Fibroblast of skin of back (primary cell): ENCODE measurements around the gene RAMACL.

Experiments
- DNase-seq: peaks from one replicate; pipeline ENCODE4 v3.0.0-alpha.2; 2013

The RAMACL gene

DNA sequence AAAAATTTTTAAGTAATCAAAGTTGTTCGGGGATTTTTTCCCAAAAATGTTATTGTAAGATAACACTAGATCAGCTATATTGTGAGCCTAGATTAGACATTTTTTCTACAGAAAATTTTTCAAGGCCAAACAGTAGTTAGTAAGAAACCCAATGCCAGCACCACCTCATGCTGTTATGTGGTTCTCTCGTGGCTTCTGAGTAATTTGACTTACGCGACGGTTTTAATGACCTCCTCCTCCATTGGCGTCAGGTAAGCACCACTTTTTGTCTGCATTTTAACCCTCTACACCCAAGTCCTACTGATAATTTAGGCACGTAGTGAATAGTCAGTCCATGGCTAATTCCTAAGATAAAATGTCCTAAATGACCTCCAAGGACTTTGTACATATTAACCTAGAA lies 30.9 kb upstream of the RAMACL start:
- no peak for DNase-seq

DNA sequence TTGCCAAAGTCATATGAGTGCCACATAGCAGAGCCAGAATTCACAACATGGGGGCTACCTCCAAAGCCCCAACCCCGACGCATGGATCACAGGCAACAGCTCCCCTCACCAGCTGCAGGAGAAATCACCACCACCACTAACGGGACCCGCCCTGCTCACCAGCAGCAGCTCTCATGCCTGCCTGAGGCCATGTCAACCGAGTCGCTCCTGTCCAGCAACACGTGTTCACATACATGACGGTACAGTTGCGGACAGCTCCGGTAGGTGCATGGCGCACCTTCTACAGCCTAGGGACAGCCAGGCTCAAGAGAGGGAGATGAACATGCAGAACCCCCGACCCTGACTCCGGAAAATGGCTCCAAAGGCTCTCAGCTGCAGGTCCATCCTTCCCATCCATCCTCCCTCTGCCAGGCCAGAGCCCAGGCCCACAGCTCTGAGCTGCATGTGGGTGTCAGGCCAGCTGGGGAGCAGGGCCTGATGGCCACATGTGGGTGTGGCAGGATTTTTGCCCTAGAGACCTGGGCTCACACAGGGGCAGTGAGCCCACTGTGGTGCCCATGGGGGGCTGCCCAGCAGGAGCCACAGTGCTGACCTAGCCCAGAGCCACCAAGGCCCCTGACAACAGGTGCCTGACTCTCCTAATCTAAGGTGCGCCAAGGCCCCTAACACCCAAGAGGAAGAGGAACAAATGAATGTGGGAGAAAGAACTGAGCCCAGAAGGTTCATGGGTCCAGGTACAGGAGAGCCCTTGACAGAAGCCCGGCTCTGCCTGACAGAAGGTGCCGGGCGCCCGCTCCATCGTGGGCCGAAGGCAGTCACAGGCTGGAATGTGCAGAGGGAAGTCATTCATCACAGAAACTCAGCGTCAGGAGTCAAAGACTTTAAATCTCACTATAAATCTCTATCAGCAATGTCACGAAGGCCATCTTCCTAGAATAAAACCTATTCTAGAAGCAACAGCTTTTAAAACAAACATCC lies 30.1 kb upstream of the RAMACL start:
- no peak for DNase-seq

DNA sequence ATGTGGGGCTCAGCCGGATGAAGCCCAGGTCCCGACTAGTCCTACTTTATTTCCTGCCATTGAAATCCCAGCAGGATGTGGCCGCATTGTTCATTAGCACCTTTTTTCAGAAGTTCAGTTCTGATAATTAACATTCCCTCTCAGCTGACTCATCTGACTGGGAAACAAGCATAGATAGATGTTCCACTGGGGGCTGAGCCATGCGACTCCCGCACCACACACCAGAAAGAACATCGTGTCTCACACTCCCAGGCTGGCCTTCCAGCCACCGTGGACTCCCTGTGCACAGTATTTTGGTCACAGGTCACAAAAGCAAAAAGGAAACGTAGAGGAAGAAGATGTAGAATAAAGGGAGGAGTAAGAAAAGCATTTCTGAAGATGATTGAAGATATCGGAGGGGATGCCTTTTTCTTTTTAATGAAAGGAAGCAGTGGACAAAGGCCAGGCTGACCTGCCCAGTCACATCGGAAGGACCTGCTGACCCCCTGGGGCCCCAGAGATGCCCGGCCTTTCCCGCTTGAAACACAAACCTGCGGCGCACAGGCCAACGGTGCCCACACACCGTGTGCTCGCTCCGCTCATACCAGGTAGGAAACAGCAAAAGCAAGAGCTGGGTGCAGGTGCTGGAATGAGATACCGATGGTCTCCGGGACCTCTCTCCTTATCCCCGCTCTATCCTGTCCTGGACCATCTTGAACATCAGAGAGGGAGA lies 28.7 kb upstream of the RAMACL start:
- peak; percentile 58 for DNase-seq

DNA sequence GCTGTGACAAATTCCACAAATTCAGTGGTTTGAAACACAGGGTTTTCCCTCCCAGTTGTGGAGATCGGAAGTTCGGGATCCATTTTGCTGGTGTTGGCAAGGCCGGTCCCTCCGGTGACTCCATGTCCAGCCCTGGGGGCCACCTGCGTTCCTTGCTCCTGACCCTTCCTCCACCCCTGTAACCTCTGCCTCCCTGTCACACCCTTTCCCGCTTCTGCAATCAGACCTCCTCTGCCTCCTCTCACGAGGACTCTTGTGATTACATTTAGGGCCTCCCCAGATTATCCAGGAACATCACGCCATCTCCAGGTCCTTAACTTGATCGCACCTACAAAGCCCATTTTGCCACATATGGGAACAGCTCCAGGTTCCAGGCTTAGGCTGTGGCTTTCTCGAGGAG lies 28.1 kb upstream of the RAMACL start:
- no peak for DNase-seq

DNA sequence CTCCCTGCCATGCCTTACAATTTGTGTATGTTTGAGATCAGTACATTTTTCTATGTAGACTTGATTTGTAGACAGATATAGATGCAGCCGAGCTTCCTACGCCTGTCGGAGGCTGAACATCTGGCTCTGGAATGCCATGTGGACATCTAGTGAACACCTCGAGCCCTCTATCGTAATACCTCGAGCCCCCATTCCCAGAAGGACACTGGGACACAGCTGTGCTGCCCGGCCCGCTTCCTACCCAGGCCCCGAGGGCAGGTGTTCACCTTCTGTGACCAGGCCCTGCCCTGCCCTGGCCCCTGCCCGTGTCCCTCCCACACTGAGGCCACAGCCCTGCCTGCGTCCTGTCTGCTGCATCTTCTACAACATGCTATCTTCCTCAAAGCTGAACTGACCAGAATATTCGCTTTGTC lies 27.7 kb upstream of the RAMACL start:
- DNase-seq = no peak

DNA sequence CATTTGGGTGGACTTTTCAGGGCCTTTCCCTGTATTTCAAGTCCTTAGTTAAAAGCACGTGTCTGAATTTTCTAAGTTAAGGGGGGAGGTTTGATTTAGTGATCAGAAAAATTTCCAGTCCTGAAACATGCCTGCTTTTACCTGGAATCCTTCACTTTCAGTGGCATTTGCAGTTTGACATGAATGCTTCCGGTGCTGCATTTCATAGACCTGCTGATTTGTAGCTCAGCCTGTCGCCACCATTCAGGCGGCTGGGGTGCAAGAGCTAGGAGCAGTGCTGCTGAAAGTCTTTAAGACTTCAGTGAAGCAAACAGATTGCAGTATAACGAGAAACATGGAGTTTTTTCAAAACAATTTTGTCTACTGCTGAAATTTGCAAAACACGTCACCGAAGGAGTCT lies 26.5 kb upstream of the RAMACL start:
- no peak for DNase-seq

DNA sequence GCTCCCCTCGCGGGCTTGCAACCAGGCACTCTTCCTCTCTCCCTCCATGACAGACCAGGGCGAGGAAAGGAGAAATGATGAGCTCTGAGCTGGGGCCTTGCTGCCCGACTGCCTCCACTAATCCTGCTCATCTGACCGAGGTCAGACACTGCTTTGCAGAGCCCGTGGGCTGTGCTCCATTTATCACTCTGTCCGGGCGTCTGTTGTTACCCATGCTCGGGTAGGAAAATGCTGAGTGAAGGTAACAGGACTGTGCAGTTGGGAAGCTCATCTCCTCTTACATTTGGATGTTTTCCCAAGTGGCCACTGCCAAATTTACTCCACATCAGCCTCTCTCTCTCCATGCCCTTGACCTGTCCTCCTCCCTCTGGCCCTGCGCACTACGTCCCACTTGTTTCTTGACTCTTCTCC lies 26.0 kb upstream of the RAMACL start:
- DNase-seq = no peak

DNA sequence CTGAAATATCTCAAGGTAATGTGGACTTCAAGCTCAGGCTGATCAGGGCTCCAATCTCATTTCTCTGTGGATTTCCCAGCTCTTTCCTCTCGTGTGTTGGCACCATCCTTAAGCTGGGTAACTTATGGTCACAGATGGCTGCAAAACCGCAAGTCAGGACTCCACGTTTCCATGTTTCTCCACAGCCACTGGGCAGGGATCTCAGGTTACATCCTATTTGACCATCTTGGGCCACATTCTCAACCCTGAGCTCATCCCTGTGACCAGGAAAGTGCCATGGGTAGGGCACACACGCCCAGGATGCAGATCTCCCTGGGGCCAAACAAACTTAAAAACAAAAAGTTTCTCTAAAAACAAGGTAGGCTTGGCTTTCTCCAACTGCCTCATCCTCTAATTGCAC lies 25.2 kb upstream of the RAMACL start:
- DNase-seq = no peak

DNA sequence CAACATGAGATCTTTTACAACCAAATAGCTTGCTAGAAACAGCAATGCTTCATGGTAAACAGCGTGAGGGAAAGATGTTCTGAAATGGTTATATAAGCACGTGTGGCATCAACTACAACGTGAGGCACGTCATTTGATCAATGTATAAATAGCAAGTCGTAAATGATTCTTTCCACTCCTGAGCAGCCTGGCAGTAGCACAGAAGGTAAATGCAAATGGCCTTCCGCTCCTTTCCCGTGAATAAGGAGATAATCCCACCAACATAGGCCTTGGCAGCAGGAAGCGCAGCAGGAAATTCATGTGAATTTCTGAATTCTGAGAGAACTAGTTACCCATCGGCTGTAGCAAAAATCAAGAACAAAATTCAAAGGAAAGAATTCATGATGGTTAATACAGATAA lies 23.6 kb upstream of the RAMACL start:
- DNase-seq = no peak

DNA sequence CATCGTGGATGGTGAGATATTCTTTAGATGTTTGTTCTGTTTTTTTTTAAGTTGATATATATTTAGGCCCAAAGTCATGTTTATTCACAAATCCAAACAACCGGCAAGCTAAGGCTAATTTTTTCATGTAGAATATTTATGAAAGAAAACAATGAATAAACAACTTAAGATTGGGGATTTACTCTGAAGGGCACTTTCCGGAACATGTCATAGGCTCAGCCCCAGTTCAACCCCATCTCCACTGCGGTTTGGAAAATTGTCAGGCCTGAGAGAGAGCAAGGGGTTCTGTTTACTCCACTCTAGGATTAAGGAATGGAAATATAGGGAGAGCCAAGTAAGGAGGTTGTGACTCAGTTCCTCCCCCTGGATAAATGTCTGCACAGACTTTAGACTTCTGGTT lies 22.3 kb upstream of the RAMACL start:
- DNase-seq = no peak

DNA sequence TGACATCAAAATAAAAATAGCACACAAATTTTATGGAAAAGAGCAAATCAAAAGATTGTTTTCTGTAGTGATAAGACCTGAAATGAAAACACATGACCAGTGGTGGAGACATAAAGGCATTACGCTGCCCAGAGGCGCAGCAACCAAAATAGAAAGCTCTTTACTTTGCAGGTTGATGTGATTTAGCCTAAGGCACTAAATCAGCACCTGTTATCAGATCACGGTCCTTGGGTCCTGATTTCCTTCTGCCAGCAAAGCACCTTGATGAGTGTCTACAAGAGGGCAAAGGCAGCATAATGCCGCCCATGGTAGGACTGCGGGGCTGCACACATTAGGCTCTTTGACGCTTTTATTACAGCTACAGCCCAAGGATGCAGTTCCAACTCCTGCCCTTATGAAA lies 19.3 kb upstream of the RAMACL start:
- DNase-seq = no peak

DNA sequence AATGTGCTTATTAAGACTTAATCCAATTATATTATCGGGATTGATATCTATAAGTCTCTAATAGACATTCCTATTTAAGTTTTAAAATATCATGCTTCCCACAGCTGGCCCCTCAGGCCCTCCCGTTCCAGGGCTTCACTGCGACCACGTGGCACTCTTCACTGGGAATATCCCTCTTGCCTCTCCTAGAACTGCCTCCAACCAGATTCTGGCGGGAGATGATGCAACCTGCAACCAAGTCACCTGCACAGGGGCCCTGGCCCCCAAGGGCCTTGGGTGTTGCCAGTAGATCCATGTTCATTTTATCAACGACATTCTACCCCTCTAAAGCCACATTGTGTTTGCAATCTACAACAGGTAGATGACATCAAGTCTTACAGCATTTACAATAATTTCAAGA lies 18.4 kb upstream of the RAMACL start:
- no peak for DNase-seq

DNA sequence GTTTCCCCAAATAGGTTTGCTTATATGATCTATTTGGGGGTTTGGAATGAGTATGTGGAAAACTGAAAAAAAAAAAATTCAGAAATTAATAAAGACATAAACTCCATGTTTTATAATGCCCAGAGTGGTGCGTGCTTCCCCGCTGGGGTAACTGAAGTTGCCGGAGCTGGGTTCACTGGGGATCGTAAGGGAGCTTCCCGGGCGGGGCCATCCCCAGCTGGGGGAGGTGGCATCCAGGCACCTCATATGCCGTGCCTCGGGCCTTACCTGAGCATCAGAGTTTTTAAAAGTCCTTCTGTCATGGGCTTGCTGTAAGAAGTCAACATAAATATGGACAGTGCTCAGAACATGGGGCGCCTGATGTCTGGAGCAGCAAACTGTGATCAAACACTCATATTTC lies 17.9 kb upstream of the RAMACL start:
- DNase-seq = no peak

DNA sequence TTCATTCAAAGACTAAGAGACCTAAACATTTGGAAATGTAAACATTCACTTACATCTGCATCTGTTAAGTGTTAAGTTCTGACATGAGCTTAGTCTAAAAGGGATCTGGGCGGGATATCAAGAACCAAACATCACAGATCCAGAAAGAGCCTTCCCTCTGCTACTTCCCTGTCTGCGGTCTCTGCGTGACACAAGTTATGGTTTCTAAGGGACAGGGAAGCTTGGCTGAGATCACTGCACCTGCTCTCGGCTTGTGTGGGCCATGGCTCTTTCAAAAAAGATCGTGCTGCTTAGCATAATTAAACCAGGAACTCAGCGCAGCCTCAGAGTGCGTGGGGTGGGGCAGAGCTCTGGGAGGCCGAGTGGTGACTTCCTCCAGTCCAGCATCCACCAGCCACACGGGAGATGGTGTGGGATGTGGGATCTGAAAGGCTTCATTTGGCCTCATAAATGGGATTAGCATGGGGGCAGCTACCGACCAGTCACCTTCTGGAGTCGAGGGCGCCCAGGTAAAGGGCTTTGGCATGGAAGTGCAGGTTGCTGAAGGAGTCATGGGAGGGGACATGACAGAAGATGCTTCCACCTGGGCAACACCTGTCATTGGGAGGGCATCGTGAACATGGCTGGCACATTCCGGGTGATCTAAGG lies 16.7 kb upstream of the RAMACL start:
- DNase-seq = no peak

DNA sequence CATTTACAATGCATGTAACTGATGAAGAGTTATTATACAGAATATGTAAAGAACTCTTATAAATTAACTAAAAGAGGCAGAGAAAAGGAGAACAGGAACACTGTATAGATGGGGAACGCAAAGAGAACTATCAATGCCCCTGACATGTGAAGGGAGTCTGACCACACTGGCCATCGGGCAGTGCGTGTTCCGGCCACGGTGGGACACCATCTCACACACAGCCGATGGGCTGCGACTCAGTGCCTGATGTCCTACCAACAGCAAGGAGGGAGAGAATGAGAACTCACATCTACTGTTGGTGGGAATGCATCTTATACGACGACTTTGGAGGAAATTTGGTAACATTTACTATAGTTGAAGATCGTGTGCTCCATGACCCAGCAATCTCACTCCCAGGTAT lies 15.5 kb upstream of the RAMACL start:
- no peak for DNase-seq

DNA sequence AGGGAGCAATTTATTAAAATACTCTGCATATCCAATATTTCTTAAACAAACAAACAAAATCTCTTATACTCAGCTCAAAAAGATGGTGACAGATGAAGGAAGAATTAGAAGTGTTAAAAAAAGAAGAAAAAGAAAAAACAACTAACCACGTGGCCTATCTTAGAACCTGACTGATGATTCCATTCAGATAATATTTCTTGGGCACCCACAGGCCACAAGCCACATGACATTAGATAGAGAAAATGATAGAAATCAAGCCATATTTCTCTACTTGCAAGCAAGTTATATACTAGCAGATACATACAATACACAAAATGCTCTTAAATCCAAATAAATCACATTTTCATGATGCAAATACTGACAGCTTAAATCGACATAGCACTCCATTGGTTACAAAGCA lies 14.5 kb upstream of the RAMACL start:
- peak; percentile 71 for DNase-seq

DNA sequence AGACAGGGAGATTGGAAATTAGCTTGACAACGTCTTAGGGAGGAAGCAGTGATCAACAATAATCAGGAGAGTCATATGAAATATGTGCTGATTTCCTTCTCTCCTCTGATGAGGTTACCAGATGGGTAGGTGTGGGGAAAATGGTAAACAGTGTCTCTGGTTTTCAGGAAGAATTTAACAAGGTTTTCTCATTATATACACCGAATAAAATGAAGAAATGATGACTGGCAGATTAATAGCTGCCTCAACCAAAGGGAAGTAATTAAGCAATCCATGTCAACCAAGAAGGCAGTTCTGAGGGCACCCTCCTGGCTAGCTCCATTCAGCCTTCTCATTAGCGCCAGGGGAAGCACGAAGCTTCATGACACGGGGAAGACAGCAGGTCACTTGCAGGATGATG lies 12.7 kb upstream of the RAMACL start:
- no peak for DNase-seq

DNA sequence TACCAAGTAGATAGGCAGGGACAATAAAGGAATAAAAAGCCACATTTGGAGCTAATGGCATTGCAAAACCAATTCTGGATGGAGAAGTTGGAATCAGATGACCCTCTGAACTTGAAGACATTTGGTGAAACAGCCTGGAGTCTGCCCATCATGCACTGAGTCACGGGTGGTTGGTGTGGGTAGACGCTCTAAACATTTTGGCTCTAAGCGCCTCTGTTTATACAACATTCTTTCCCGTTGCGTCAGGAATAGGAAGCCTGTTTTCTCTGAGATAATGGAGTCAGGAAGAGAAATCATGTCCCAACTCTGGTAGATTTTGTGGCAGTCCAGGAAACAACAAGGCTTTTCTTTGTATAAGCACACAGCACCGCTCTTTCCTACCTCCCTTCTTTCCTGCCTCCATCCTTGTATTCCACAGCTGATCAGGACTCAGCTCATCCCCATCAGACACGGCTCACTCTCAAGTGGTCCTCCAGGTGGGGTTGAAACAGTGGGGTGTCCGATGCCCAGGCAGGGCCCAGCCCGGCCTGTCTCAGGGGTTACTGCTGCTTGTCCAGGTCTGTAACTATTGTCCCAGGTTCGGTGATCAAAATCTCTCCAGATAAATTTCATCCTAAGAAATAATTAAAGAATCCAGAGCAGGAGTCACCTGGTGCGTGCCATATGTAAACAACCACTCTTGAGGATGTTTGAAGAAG lies 12.1 kb upstream of the RAMACL start:
- peak; percentile 98 for DNase-seq

DNA sequence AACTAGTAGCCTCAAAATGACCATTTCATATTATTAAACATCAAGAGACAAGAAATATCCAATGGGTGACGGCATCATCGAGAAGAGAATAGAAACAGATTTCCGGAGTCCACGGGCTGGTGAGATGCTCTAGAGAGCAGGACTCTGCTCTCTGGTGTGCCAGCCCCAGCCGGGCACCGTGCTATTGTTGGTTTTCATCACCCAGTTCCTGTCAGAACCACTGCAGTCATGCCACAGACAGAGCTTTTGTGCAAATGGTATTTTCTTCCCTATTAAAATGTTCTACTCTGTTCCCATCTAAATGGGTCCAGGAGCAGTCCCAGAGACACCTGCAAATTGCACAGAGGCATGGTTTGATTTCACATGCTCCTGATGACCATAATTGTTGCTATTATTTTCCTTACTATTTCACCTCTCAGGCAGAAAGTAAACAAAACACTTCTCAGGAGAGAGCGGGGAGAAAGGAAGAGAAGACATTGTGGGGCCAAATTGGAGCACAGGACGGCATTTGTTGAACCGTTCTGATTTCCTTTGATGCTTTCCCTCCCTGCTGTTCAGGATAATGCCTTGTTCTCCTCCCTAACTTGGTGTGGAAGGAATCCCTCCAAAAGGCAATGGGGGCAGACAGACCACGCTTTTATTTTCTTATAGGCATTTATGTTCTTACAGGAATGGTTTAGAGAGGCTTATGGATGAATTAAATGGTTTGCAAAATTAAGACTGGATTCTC lies 11.4 kb upstream of the RAMACL start:
- DNase-seq = no peak

DNA sequence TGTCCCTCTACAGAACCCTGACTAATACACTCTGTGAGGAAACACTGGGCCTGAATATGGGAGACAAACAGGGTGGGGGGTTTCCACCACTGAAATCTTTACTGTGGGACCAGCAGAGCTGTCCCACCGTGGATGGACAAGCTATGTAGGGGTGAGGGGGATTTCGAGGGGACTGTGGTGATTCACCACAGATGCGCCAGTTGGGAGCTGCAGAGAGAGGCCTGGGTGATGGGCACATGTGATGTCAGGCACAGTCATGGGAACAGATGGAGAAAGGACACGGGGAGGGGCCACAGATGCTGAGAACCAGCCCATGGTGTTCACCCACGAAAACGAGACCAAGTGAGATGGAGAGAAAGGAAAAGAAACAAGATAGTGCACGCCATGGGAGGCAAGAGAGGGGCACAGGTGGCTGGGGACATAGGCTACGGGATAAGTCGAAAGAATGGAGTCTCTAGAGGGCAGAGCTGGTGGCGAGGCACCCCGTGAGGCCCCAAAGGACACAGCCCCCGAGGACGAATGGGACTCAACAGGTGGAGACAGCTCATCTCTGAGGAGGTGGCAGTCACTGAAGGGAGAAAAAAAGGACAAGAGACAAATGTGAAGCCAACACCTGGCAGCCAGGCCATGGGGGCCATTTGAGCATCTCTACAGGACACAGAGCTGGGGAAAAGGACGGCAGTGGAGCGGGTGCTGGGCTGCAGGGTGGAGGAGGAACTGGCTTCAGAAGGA lies 10.5 kb upstream of the RAMACL start:
- no peak for DNase-seq

DNA sequence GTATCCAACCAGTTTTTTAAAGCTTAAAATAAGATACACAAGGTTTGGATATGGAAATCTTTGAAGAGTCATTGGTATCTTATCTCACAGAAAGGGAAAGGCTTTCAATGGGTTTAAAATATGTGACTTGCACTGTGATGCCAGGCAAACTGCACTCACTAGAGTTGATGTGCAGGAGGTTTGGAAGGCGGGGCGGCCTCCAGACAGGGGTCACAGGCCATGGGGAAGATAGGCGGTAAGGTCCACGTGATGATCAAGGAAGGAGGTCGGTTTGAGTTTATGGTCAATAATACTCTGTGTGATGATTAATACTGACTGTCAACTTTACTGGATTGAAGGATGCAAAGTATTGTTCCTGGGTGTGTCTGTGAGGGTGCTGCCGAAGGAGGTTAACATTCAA lies 9.5 kb upstream of the RAMACL start:
- DNase-seq = no peak
